GM10266 (cell line): ENCODE results near the gene ITPR1.

Source experiments
- DNase-seq: peaks from one replicate; pipeline ENCODE4 v3.0.0; 2012; ENCODE audit errors: extremely low spot score
- TF ChIP-seq, protein P1 (sequence below): IDR thresholded peaks from 2 replicates; pipeline ENCODE4 v1.5.1; 2012; ENCODE audit warnings: mild to moderate bottlenecking, low read depth; ENCODE audit not compliant: control insufficient read depth, insufficient read depth; ENCODE audit errors: missing control alignments

The ITPR1 gene

DNA sequence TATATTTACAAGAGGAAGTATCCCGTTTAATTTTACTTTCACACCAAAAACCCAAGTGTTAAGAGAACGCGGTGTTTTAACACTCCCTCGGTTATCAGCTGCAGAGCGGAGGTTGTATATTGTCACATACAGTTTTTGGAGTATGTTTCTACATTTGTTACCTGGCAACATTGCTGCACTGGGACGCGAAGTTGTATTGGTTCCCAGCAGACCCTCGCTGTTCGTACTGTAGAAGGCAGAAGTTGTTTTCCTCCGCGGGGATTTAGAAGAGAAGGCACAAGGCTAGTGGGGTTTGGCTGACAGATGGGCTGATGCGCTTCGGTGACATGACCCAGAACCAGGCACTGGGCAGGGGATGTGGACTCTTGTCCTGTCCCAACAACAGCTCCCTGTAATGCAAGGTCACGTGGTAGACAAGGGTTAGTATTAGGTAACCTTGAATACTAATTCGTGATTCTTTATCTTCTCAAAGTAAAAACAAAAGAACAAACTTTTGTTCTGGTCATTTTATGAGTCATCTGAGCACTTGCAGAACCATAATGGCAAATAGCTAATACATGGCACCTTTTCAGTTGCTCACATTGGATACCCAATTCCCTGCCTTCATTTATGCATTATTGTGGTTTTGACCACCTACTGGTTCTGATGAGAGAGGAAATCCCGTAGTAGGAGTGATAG is 255.7 kb downstream of the ITPR1 start:
- TF ChIP-seq, protein P1, sequence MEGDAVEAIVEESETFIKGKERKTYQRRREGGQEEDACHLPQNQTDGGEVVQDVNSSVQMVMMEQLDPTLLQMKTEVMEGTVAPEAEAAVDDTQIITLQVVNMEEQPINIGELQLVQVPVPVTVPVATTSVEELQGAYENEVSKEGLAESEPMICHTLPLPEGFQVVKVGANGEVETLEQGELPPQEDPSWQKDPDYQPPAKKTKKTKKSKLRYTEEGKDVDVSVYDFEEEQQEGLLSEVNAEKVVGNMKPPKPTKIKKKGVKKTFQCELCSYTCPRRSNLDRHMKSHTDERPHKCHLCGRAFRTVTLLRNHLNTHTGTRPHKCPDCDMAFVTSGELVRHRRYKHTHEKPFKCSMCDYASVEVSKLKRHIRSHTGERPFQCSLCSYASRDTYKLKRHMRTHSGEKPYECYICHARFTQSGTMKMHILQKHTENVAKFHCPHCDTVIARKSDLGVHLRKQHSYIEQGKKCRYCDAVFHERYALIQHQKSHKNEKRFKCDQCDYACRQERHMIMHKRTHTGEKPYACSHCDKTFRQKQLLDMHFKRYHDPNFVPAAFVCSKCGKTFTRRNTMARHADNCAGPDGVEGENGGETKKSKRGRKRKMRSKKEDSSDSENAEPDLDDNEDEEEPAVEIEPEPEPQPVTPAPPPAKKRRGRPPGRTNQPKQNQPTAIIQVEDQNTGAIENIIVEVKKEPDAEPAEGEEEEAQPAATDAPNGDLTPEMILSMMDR, result no peak
- DNase-seq, result peak; percentile 27

DNA sequence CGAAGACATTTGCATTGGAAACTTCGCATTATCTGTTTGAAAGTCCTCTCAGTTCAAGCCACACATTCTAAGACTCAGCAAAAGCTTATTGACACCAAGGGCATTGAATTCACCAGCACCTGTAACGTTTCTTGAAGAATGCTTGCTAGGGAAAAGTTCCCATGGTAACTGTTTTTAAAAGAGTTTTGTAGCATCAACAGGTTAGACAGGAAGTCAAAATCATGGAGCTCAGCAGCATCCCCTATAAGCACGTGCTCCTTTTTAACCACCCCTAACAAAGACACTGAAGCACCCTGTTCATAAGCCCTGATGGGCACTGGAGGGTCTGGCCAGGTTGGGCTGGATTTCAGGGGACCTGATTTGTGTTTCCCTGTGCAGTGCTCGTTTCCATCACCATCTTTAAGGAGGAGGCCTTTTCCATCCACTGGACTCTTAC is 256.4 kb downstream of the ITPR1 start:
- TF ChIP-seq, protein P1, result no peak
- DNase-seq, result peak; percentile 18

DNA sequence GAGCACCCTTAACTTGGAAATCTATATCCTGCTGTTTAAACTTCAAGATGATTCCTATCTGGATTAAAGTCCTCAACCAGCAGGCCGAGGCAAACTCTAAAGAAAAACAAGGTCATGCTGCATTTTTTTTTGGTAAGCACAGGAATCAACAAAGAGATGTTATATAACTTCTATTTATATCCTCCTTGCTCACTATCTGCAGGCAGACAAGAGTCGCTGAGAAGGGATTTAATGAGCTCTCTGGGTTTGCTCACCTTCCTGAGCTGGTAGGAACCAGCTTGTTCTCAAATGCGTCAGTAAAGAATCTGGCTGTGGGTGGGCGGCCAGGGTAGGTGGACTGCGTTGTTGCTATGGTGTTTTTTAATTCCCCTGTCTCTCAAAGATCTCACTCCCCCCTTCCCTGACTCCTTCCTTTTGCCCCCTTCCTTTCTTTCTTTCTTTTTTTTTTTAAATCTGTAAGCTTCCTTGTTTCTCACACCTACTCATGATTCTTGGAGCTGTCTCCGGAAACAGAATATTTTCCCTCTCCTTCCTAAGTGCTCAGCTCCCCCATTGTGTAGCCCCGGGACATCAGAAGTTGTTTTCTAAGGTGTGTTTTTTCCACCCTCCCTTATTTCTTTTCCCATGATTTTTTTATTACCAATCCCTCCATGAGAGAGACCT is 257.3 kb downstream of the ITPR1 start:
- DNase-seq, result peak; percentile 39

DNA sequence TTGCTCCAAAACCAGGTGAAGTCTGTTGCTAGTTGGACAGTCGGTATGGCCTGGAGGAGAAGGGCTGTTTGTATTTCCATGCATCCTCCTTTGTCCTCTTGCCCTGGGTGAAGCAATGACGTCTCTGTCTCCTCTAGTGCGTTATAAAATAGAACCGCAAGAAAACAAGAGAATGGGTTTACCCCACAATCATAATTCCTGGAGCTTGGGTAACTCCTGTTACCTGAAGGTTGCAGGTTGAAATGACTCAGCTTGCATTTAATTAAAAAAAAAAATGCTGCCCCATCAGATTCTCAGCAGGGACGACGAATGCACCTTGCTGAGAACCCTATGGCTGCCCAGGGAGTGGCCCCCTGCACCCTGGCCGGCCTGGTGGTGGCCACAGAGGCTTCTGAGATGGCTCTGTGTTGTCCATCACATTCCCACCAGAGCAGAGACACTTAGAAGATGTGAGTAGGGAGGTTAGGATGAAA is 257.9 kb downstream of the ITPR1 start:
- DNase-seq, result no peak
- TF ChIP-seq, protein P1, result peak; percentile 8

More for the DNA sequence above, 257.3 kb downstream of the ITPR1 start:
- TF ChIP-seq, protein P1, result no peak

DNA sequence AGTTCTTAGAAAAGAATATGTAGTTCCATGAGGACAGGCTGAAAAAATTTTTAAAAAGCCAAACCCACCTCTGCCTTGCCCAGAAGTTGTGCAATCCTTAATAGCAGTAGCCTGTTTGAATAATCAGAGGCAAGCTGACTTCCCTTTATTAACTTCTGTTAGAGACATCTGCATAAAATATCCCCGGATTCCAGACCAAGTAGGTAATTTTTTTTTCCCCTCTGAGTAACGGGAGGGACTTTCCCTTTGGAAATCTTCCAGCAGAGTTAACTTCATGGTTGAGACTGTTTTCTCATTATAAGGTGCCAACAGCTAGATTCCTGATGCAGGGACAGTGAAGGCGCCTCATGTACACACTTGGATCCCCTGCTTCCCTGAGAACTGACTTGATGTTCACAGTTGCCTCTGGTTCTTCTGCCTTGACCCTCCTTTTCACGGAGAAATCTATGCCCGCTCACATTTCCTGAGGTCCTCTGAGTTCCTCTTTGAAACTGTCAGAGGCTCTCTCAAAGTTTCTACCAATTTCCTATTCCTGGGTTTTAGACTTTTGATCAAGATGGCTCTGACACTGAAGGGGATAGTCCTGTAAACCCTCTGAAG is 258.5 kb downstream of the ITPR1 start:
- DNase-seq, result peak; percentile 29
- TF ChIP-seq, protein P1, result no peak

DNA sequence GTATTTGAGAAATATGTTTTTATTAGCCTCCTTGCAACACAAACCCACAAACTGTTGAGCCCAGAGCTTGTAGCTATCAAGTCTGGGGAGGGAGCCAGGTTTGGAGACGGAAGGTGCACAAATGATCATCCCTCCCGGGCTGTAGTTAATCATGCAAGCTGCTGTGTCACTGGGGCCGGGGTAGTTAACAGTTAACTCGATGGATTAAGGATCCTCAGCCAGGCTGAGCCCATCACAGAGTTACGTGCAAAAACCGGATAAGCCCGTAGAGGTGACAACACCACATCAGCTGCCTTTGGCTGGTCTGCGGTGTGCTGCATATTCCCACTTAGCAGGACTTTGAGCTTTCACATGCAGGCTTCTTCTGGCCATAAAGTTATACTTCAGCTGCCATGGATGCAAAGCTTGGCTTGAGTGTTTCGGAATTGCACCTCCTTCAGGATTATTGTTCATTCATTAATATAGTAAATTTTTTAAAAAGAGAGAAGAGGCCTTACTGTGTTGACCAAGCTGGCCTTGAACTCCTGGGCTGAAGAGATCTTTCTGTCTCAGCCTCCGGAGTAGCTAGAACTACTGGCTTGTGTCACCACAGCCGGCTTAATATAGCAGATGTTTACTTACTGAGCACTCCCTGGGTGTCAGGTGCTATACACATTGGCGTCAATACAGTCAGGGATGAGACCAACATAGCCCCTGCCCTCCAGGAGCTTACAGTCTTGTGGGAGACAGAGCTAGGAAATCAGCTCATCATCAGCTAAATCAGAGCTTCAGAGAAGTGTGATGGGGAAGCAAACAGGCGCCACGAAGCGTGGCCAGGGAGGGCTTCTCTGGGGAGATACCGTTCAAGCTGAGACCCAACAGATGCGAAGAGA is 259.3 kb downstream of the ITPR1 start:
- TF ChIP-seq, protein P1, result no peak
- no peak for DNase-seq
